Measurements from ENCODE around the gene AHCYL2.

Gene AHCYL2

DNA sequence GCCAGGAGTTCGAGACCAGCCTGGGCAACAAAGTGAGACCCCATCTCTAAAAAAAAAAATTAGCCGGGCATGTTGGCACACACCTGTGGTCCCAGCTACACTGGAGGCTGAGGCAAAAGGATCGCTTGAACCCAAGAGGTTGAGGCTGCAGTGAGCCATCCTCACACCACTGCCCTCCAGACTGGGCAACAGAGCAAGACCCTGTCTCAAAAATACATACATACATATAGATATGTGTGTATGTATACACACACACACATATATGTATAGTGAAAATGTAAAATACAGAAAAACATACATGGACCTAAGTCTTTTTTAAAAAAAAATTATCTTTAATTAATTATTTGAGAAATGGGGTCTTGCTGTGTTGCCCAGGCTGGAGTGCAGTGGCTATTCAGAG lies 30.9 kb upstream of the AHCYL2 start:
- Histone ChIP-seq H3K9me3 (ENCODE audit: insufficient read depth, low read depth, low read length) (no peaks in the 10 kb centered on the region), H3K27me3 (ENCODE audit: insufficient read depth, low read length) (peaks cover 4% of the 10 kb centered on the region; the same call in 1 of the 2 replicates), H3K36me3 (ENCODE audit: insufficient read depth, low read depth, low read length) (peaks cover 11% of the 10 kb centered on the region; the same call in 1 of the 2 replicates), H3K27ac (ENCODE audit: low read length) (no peak overlapping the region), H3K4me1 (ENCODE audit: insufficient read depth, low read length) (no peaks in the 10 kb centered on the region), H3K4me3 (ENCODE audit: low read length) (no peak overlapping the region), H3K9ac (ENCODE audit: low read depth, low read length) (no peak overlapping the region)

DNA sequence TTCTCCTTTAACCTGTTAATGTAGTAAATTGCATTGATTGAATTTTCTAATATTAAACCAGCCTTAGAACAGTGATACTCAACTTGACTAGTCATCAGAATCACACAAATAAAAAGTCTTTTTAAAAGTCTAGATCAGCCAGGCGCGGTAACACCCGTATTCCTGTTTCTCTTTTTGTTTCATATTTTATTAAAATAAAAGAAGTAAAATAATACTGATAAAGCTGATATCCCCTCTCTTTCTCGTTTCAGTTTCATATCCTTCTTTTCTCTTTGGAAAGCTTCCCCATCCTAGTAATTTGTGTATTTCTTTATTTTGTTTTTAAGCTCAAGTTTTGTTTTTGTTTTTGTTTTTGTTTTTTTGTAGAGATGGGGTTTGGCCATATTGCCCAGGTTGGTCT lies 27.1 kb upstream of the AHCYL2 start:
- Histone ChIP-seq H3K4me3 (ENCODE audit: low read length) (no peak overlapping the region), H3K27me3 (ENCODE audit: insufficient read depth, low read length) (no peaks in the 10 kb centered on the region), H3K9ac (ENCODE audit: low read depth, low read length) (no peak overlapping the region), H3K36me3 (ENCODE audit: insufficient read depth, low read depth, low read length) (peaks cover 11% of the 10 kb centered on the region; the same call in 1 of the 2 replicates), H3K9me3 (ENCODE audit: insufficient read depth, low read depth, low read length) (no peaks in the 10 kb centered on the region), H3K27ac (ENCODE audit: low read length) (no peak overlapping the region), H3K4me1 (ENCODE audit: insufficient read depth, low read length) (no peaks in the 10 kb centered on the region)

DNA sequence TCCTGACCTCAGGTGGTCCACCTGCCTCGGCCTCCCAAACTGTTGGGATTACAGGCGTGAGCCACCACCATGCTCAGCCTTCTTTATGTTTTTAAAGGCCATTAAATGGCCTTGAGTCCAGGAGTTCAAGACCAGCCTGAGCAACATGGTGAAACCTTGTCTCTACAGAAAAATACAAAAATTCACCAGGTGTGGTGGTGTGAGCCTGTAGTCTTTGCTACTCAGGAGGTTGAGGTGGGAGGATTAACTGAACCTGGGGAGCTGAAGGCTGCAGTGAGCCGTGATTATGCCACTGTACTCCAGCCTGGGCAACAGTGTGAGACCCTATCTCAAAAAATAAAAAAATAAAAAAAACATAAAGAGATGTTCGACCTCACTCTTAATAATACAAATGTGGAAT lies 25.4 kb upstream of the AHCYL2 start:
- Histone ChIP-seq H3K36me3 (ENCODE audit: insufficient read depth, low read depth, low read length) (peaks cover 8% of the 10 kb centered on the region; the same call in 1 of the 2 replicates), H3K4me3 (ENCODE audit: low read length) (no peak overlapping the region), H3K27me3 (ENCODE audit: insufficient read depth, low read length) (no peaks in the 10 kb centered on the region), H3K4me1 (ENCODE audit: insufficient read depth, low read length) (no peaks in the 10 kb centered on the region), H3K9me3 (ENCODE audit: insufficient read depth, low read depth, low read length) (no peaks in the 10 kb centered on the region), H3K27ac (ENCODE audit: low read length) (no peak overlapping the region), H3K9ac (ENCODE audit: low read depth, low read length) (no peak overlapping the region)

DNA sequence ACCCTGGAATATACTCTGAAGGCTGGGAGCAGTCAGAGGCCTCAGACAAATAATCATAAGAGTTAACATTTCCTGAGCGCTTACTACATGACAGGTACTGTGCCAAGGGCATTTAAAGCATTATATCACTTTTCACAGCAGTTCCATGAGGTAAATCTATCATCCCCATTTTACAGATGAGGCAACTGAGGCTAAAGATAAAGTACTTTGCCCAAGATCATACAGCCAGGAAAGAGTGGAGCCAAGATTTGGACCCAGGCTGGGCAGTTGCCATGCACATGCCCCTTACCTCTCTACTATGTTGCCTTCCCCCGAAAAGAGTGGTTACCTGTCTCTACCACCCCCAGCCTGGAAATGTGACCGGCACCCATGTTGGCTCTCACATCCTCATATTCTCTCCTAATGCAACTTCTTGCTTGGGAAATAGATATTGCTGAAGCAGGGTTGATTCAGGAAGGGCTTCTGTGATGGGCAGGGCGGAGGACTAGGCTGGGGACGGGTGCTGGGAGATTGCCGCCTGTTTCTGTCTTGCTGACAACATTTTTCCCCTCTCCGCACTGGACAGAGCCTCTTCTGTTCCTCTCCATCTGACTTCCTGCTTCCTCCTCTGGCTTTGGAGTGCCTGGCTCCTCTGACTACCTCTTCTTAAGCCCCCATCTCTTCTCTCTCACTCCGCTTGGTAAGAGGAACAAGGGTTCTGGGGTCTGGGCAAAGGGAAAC lies 22.6 kb upstream of the AHCYL2 start:
- Histone ChIP-seq H3K36me3 (ENCODE audit: insufficient read depth, low read depth, low read length) (peaks cover 22% of the 10 kb centered on the region), H3K4me3 (ENCODE audit: low read length) (no peak overlapping the region), H3K9me3 (ENCODE audit: insufficient read depth, low read depth, low read length) (no peaks in the 10 kb centered on the region), H3K4me1 (ENCODE audit: insufficient read depth, low read length) (no peaks in the 10 kb centered on the region), H3K27ac (ENCODE audit: low read length) (no peak overlapping the region), H3K27me3 (ENCODE audit: insufficient read depth, low read length) (no peaks in the 10 kb centered on the region), H3K9ac (ENCODE audit: low read depth, low read length) (no peak overlapping the region)

DNA sequence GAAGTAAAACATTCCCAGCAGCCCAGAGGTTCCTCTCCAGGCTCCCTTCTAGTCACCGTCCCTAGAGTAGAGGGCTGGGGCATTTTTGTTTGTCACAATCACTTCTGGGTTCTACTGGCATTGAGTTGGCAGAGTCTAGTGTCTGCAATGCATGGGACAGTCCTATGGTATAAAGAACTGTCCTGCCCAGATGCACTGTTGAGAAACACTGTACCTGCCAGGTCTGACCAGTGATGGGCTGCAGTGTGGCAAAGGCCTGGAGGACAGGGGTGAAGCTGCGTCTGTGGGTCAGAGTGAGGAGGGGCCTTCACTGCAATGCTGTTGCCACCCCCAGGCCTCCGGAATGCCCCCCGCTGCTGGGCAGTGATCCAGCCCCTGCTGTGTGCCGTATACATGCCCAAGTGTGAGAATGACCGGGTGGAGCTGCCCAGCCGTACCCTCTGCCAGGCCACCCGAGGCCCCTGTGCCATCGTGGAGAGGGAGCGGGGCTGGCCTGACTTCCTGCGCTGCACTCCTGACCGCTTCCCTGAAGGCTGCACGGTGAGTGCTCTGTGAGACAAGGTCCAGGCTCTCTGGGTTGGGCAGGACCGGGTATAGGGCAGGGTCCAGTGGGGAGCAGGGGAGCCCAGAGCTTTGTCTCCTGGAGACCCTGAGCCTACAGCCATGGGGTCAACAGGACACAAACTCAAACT lies 21.6 kb upstream of the AHCYL2 start:
- no peaks in the 10 kb centered on the region for H3K27me3 ChIP-seq (ENCODE audit: insufficient read depth, low read length)

DNA sequence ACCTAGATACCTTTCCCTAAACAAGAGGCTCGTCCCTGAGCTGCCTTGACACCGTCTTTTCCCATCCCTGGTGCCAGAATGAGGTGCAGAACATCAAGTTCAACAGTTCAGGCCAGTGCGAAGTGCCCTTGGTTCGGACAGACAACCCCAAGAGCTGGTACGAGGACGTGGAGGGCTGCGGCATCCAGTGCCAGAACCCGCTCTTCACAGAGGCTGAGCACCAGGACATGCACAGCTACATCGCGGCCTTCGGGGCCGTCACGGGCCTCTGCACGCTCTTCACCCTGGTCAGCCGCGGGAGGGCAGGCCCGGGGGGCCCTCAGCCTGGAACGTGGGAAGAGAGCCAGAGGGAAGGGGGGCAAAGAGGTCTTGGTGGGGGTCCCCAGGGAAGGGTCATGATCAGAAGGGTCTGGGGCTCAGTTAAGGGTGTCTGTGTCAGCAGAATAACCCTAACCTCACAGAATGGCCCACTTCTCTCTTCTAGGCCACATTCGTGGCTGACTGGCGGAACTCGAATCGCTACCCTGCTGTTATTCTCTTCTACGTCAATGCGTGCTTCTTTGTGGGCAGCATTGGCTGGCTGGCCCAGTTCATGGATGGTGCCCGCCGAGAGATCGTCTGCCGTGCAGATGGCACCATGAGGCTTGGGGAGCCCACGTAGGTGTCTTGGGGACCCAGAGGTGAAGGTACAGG lies 19.6 kb upstream of the AHCYL2 start:
- H3K27me3 ChIP-seq (ENCODE audit: insufficient read depth, low read length): no peaks in the 10 kb centered on the region
- H3K4me3 ChIP-seq (ENCODE audit: low read length): no peak overlapping the region
- H3K9me3 ChIP-seq (ENCODE audit: insufficient read depth, low read depth, low read length): no peaks in the 10 kb centered on the region
- no peak overlapping the region for H3K9ac ChIP-seq (ENCODE audit: low read depth, low read length)
- no peak overlapping the region for H3K27ac ChIP-seq (ENCODE audit: low read length)
- no peaks in the 10 kb centered on the region for H3K4me1 ChIP-seq (ENCODE audit: insufficient read depth, low read length)
- peaks cover 45% of the 10 kb centered on the region for H3K36me3 ChIP-seq (ENCODE audit: insufficient read depth, low read depth, low read length)

More for the DNA sequence above, 21.6 kb upstream of the AHCYL2 start:
- Histone ChIP-seq H3K9ac (ENCODE audit: low read depth, low read length) (no peak overlapping the region), H3K4me1 (ENCODE audit: insufficient read depth, low read length) (no peaks in the 10 kb centered on the region), H3K9me3 (ENCODE audit: insufficient read depth, low read depth, low read length) (no peaks in the 10 kb centered on the region), H3K4me3 (ENCODE audit: low read length) (no peak overlapping the region), H3K27ac (ENCODE audit: low read length) (no peak overlapping the region), H3K36me3 (ENCODE audit: insufficient read depth, low read depth, low read length) (peaks cover 27% of the 10 kb centered on the region)

DNA sequence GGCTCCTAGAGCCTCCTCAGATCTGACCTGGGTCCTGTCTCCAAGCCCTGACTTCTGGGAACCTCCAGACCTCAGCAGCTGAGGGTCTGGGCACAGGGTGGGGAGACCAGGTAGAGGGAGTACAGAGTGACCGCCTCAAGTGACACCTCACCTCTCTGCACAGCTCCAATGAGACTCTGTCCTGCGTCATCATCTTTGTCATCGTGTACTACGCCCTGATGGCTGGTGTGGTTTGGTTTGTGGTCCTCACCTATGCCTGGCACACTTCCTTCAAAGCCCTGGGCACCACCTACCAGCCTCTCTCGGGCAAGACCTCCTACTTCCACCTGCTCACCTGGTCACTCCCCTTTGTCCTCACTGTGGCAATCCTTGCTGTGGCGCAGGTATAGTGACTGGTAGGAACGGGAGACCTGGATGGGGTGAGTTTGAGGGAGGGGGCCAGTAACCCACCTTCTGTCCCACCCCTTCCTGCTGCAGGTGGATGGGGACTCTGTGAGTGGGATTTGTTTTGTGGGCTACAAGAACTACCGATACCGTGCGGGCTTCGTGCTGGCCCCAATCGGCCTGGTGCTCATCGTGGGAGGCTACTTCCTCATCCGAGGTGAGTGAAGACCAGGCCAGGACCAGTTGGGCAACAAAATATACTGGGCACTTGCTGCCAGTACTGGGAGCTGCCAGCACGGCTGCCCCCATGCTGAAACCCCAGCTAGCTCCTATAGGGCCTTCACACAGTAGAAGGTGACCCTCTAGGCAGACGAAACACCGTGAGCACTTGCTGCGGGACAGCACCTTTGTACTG lies 18.6 kb upstream of the AHCYL2 start:
- Histone ChIP-seq H3K9ac (ENCODE audit: low read depth, low read length) (no peak overlapping the region), H3K4me1 (ENCODE audit: insufficient read depth, low read length) (no peaks in the 10 kb centered on the region), H3K27ac (ENCODE audit: low read length) (no peak overlapping the region), H3K9me3 (ENCODE audit: insufficient read depth, low read depth, low read length) (no peaks in the 10 kb centered on the region), H3K4me3 (ENCODE audit: low read length) (no peak overlapping the region), H3K27me3 (ENCODE audit: insufficient read depth, low read length) (no peaks in the 10 kb centered on the region), H3K36me3 (ENCODE audit: insufficient read depth, low read depth, low read length) (peaks cover 54% of the 10 kb centered on the region)

DNA sequence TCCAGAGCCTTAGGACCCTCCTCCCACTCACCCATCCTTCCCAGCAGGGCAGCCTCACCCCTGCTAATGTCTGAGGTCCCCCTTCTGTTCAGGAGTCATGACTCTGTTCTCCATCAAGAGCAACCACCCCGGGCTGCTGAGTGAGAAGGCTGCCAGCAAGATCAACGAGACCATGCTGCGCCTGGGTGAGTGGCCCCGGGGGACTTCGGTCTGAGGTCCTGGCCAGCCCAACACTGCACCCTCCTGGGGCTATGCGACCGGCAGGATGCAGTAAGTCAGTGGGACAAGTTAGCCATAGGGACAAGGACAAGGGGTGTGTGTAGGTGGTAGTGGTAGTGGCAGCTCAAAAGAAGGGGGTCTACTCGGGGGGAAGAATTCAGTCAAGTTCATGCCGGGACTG lies 16.2 kb upstream of the AHCYL2 start:
- H3K4me1 ChIP-seq (ENCODE audit: insufficient read depth, low read length): no peaks in the 10 kb centered on the region
- no peaks in the 10 kb centered on the region for H3K9me3 ChIP-seq (ENCODE audit: insufficient read depth, low read depth, low read length)
- no peak overlapping the region for H3K4me3 ChIP-seq (ENCODE audit: low read length)
- H3K27ac ChIP-seq (ENCODE audit: low read length): no peak overlapping the region
- H3K27me3 ChIP-seq (ENCODE audit: insufficient read depth, low read length): no peaks in the 10 kb centered on the region
- no peak overlapping the region for H3K9ac ChIP-seq (ENCODE audit: low read depth, low read length)
- peaks cover 75% of the 10 kb centered on the region for H3K36me3 ChIP-seq (ENCODE audit: insufficient read depth, low read depth, low read length)

DNA sequence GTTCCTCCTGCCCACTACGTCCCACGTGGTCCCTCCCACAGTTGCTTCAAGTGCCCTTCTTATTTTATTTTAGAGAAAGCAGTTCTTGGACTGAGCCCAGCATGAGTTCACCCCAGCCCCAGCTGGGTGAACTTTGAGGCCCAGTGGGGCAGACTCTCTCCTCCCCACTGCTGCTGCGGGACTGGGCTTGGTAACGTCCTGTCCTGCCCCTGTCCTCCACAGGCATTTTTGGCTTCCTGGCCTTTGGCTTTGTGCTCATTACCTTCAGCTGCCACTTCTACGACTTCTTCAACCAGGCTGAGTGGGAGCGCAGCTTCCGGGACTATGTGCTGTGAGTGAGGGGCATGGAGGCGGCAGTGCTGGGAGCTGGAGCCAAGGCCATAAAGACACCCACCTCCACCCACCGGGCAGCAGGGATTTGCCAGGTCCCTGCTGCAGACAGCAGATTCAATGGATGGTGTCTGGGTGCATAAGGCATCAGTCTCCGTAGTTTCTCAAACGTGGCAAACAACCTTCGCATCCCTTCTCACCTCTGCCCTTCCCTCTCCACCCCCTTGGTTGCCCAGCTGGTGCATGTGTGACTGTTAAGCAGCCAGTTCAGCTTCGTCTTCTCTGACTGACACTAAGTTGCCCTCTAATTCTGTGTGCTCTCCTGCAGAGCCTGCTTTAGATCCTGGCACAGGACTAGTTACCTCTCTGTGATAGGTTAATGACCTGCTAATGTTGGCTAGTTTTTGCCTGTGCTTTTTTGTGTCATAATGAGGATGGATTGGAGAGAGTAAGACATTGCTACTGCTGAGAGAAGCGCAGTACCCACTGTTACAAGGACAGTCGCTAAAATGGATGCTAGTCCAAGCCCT lies 15.5 kb upstream of the AHCYL2 start:
- Histone ChIP-seq H3K4me3 (ENCODE audit: low read length) (no peak overlapping the region), H3K27ac (ENCODE audit: low read length) (no peak overlapping the region), H3K36me3 (ENCODE audit: insufficient read depth, low read depth, low read length) (peaks cover 75% of the 10 kb centered on the region), H3K9ac (ENCODE audit: low read depth, low read length) (no peak overlapping the region), H3K27me3 (ENCODE audit: insufficient read depth, low read length) (no peaks in the 10 kb centered on the region), H3K4me1 (ENCODE audit: insufficient read depth, low read length) (no peaks in the 10 kb centered on the region), H3K9me3 (ENCODE audit: insufficient read depth, low read depth, low read length) (no peaks in the 10 kb centered on the region)

DNA sequence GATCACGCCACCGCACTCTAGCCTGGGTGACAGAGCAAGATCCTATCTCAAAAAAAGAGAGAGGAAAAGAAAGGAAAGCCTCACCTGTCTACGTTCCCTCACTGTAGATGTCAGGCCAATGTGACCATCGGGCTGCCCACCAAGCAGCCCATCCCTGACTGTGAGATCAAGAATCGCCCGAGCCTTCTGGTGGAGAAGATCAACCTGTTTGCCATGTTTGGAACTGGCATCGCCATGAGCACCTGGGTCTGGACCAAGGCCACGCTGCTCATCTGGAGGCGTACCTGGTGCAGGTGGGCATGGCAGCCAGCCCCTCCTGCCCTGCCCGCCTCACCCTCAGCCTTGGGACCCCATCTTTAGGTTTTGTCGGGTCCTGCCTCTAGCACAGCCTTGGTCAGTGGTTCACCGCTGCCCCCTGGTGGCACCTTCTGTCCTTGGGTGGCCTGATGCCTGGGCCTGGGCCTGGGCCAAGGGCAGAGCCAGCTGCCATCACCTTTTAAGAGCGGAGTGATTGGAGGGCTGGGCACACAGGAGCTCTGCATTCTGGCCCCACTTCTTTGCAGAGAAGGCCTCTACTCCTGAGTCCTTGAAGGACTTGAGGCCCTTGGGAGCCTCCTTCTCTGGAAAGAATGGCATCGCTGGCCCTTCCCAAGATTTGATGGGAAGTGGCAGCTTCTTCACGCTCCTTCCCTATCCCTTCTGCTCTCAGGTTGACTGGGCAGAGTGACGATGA lies 14.4 kb upstream of the AHCYL2 start:
- Histone ChIP-seq H3K4me1 (ENCODE audit: insufficient read depth, low read length) (no peaks in the 10 kb centered on the region), H3K4me3 (ENCODE audit: low read length) (no peak overlapping the region), H3K36me3 (ENCODE audit: insufficient read depth, low read depth, low read length) (peaks cover 73% of the 10 kb centered on the region), H3K27ac (ENCODE audit: low read length) (no peak overlapping the region), H3K9me3 (ENCODE audit: insufficient read depth, low read depth, low read length) (peaks cover 5% of the 10 kb centered on the region; the same call in 1 of the 2 replicates), H3K27me3 (ENCODE audit: insufficient read depth, low read length) (no peaks in the 10 kb centered on the region), H3K9ac (ENCODE audit: low read depth, low read length) (no peak overlapping the region)

All from iPS-20b (cell line).